Measurements from ENCODE around the gene MMP10. TPM values are rescaled to one million over a fixed set of nuclear protein-coding genes. Genes with fewer than 3 reads are reported as not detected.
"Not testable (repeated sequence)": the region's sequence is repeated elsewhere in the genome, so short reads cannot be mapped to it uniquely, and the experiment has no call there.

Gene MMP10
- polyA plus RNA-seq, 1 of the 3 experiments (the other 2 are of a cell fraction) = 1.4 TPM

DNA sequence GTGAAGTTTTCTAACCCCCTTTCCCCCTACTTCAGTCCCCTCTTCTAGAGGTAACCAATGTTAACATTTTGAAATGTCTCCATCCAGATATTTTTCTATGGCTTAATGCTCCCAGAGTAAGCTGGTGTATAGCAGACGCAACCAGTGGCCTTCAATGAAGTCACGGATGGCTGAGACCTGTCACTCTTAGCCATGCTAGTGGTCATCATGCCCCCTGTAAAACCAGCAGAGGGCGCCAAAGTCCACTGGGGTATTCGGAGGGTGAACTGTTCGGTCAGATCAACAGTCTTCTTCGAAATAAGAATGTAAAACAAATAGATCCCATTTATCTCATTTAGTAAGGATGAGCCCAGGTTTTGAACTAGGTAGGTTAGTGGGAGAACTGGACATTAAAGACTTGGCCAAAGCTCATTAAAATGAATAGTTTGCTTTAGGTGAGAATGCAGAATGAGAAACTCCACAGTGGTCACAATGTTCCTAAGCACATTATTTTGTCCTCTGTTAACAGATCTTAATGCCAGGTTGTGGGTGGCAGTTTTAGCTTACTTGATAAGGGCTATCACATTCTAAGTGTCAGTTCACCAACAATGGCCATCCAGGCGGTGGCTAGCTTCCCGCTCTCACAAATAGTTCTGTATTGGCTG, 47.1 kb downstream of the MMP10 start:
- Histone ChIP-seq H2AFZ (ENCODE audit: low read depth) (no peak overlapping the region), H3K9me3 (no peaks in the 10 kb centered on the region), H3K4me2 (no peak overlapping the region), H3K79me2 (ENCODE audit: insufficient read depth) (no peaks in the 10 kb centered on the region), H3K36me3 (replicated peaks in 1 of 2; ENCODE audit: control insufficient read depth in 1 of 2, insufficient read depth in 2 of 2, low read length in 1 of 2) (no peaks in the 10 kb centered on the region), H3K9ac (no peak overlapping the region), H3K4me1 (ENCODE audit: control insufficient read depth in 1 of 2, insufficient read depth in 2 of 2, low read depth in 1 of 2, low read length in 1 of 2) (no peaks in the 10 kb centered on the region), H4K20me1 (ENCODE audit: insufficient read depth) (no peaks in the 10 kb centered on the region), H3F3A (replicated peaks; ENCODE audit: insufficient read depth) (peaks cover 3% of the 10 kb centered on the region), H3K27ac (ENCODE audit: low read depth in 2 of 2, low read length in 1 of 2) (no peak overlapping the region), H3K4me3 (ENCODE audit: low read depth in 2 of 2, low read length in 1 of 2) (no peak overlapping the region; a peak in 1 of 4 replicates), H3K27me3 (ENCODE audit: insufficient read depth) (no peaks in the 10 kb centered on the region), H3K9me2 (no peaks in the 10 kb centered on the region)
- ChIA-PET POLR2A (no interaction called here), CTCF (interaction anchor here (1.0 to 2.2 kb wide), 2 partner anchors 23 to 207 kb away, joined by 3 to 7 read pairs; no protein-coding TSS in a partner anchor)
- peak; percentile 49 for DNase-seq
- WGBS (ENCODE audit: low lambda C conversion rate) = 18% methylated on average over 8 of the region's 8 CpGs
- TF ChIP-seq JUND (IDR thresholded peaks at IDR 0.05) = no peak
- no peak for TF ChIP-seq NFIC (IDR thresholded peaks at IDR 0.05; ENCODE audit: borderline replicate concordance)
- TF ChIP-seq USF2 (IDR thresholded peaks at IDR 0.05; ENCODE audit: borderline replicate concordance, low read depth, low read length) = no peak
- peak; percentile 79 for TF ChIP-seq PBX3 (IDR thresholded peaks at IDR 0.05)
- no peak for TF ChIP-seq RXRA (IDR thresholded peaks at IDR 0.05; ENCODE audit: borderline replicate concordance, low read depth)
- no peak for TF ChIP-seq FOXJ3 (CRISPR knock-in tag; IDR thresholded peaks at IDR 0.05)
- peak; percentile 50 for TF ChIP-seq SMC3 (IDR thresholded peaks at IDR 0.05; ENCODE audit: low read depth, low read length)
- TF ChIP-seq, protein P1, sequence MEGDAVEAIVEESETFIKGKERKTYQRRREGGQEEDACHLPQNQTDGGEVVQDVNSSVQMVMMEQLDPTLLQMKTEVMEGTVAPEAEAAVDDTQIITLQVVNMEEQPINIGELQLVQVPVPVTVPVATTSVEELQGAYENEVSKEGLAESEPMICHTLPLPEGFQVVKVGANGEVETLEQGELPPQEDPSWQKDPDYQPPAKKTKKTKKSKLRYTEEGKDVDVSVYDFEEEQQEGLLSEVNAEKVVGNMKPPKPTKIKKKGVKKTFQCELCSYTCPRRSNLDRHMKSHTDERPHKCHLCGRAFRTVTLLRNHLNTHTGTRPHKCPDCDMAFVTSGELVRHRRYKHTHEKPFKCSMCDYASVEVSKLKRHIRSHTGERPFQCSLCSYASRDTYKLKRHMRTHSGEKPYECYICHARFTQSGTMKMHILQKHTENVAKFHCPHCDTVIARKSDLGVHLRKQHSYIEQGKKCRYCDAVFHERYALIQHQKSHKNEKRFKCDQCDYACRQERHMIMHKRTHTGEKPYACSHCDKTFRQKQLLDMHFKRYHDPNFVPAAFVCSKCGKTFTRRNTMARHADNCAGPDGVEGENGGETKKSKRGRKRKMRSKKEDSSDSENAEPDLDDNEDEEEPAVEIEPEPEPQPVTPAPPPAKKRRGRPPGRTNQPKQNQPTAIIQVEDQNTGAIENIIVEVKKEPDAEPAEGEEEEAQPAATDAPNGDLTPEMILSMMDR (IDR thresholded peaks at IDR 0.05) = peak; percentile 80
- no peak for TF ChIP-seq EZH2phosphoT487 (IDR thresholded peaks at IDR 0.05; ENCODE audit: borderline replicate concordance, low read depth)
- peak; percentile 61 for TF ChIP-seq RAD21 (IDR thresholded peaks at IDR 0.05; ENCODE audit: low read length)
- no peak for TF ChIP-seq TEAD4 (IDR thresholded peaks at IDR 0.05; ENCODE audit: borderline replicate concordance, insufficient read depth)

DNA sequence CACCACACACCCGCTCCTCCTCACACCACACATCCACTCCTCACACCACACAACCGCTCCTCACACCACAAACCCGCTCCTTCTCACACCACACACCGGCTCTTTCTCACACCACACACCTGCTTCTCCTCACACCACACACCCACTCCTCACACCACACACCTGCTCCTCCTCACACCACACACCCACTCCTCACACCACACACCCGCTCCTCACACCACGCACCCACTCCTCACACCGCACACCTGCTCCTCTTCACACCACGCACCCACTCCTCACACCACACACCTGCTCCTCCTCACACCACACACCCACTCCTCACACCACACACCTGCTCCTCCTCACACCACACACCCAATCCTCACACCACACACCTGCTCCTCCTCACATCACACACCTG, 49.5 kb downstream of the MMP10 start:
- H3K4me3 ChIP-seq (ENCODE audit: low read depth in 2 of 2, low read length in 1 of 2); POLR2A ChIA-PET; H3K9ac ChIP-seq; H3K9me3 ChIP-seq; H3K36me3 ChIP-seq (replicated peaks in 1 of 2; ENCODE audit: control insufficient read depth in 1 of 2, insufficient read depth in 2 of 2, low read length in 1 of 2); DNase-seq; H2AFZ ChIP-seq (ENCODE audit: low read depth); H3K4me2 ChIP-seq; H3K27ac ChIP-seq (ENCODE audit: low read depth in 2 of 2, low read length in 1 of 2); H3K27me3 ChIP-seq (ENCODE audit: insufficient read depth); H3K9me2 ChIP-seq; H3K79me2 ChIP-seq (ENCODE audit: insufficient read depth); H4K20me1 ChIP-seq (ENCODE audit: insufficient read depth); CTCF ChIA-PET; H3F3A ChIP-seq (replicated peaks; ENCODE audit: insufficient read depth); H3K4me1 ChIP-seq (ENCODE audit: control insufficient read depth in 1 of 2, insufficient read depth in 2 of 2, low read depth in 1 of 2, low read length in 1 of 2): not testable (repeated sequence)
- WGBS (ENCODE audit: low lambda C conversion rate) = 37% methylated on average over 8 of the region's 8 CpGs

All from SK-N-SH (cell line).